ENCODE results near the gene APEX2. TPM values are rescaled to one million over a fixed set of nuclear protein-coding genes. Genes with fewer than 3 reads are reported as not detected.

APEX2 gene, protein sequence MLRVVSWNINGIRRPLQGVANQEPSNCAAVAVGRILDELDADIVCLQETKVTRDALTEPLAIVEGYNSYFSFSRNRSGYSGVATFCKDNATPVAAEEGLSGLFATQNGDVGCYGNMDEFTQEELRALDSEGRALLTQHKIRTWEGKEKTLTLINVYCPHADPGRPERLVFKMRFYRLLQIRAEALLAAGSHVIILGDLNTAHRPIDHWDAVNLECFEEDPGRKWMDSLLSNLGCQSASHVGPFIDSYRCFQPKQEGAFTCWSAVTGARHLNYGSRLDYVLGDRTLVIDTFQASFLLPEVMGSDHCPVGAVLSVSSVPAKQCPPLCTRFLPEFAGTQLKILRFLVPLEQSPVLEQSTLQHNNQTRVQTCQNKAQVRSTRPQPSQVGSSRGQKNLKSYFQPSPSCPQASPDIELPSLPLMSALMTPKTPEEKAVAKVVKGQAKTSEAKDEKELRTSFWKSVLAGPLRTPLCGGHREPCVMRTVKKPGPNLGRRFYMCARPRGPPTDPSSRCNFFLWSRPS
- 10 to 100 TPM; 20.1 to 20.6 TPM for total RNA-seq

DNA sequence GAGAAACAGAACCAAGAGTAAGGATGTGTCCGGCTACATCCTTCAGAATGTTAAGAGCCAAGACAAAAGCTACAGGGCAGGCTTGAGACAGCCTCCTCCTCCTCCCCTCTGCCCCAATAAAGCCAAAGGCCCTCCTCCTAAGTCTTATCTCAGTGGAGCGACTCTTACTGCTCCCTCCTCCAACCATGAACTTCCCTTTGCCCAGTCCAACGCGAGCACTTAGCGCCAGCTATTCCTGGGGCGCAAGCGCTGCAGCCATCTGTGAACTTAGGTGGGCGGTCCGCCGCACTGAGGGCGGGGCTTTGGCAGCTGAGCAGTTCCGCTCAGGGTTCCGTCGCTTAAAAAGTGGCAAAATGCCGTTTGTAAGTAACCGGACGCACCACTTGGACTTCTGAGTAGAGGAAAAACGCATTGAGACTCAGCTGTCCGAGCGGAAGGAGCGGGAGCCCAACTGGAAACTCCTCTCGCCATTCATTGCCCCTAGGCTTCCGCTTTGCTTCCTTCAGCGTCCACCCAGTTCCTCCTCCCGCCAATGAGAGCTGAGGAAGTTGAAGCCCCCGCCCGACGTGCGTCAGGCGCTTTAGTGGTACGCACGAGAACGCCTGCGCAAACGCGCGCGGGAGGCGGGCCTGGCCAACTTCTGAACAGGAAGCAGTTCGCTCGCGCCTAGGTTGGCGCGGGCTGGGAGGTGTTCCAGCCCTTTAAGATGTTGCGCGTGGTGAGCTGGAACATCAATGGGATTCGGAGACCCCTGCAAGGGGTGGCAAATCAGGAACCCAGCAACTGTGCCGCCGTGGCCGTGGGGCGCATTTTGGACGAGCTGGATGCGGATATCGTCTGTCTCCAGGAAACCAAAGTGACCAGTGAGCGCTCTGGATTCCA lies at the start of gene APEX2:
Gene APEX2, plus strand, starts transcription at position 647 of the 882 bp plus-strand sequence. Its CDS starts 60 bp downstream, at position 707.

DNA sequence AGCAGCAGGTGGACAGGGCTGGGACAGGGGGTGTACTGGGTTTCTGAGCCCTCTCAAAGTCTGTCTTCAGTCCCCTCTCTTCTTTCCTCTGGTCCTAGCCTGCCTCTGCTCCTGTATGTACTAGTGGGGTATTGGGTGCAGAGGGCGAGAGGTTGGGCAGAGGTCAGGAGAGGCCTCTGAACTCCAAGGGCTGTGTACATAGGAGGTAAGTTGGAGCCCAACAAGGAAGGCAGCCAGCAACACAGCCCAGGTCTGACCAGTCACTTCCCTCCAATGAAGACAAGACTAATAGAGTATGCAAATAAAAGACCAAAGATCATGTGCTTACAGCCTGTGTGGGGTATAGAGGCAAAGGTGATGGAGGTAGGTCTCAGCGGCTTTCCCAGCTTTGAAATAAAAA lies 6.1 kb upstream of the APEX2 start, which contains the start of gene PFKFB1:
Gene PFKFB1, minus strand, starts transcription at position 90 of the 400 bp plus-strand sequence. CDS start 181 bp downstream, outside the sequence.

DNA sequence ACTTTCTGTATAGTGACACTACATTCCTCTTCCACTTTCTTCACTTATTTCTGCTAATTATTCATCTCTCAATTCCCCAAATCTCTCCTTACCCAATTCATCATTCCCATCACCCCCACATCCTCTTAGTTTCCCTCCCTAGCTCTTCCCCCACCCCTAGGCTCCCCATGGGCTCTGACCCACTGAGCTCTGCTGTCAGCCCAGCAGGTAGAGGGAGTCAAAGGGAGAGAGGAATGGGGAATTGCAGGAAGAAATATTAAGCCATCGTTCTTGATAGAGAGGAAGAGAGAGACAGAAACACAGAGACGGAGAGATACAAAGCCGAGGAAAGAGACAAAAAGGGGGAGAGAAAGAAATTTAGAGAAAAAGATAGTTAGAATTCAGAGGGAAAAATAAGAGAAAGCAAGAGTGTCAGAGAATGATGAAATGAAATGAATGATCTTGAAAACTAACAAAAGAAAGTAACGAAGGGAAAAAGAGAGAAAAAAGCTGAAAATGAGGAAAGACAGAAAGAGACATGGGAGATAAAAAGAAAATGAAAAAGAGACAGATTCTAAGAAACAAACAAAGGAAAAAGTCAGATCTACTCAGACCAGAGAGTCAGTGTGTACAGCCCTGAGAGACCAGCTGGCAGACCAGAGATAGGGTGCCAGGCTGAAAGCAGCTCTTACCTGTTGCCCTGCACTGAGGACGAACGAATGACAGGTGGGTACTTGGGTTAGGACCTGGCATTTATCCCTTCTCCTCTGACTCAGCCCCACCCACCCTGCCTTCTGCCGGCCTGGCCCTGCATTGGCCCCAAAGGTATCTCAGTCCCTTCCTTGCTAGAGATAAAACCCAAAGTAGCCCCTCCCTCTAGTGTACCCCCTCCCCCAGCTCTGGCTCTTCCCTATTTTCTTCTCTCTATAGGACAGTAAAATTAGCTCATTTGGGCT lies 30.4 kb downstream of the APEX2 start, which contains the start of gene ALAS2:
Gene ALAS2, minus strand, starts transcription at position 707 of the 935 bp plus-strand sequence. CDS start 4,977 bp downstream, outside the sequence.

Other genes starting within 250 kb of the APEX2 start
- gene ITIH6, start 202.1 kb upstream of the APEX2 start, total RNA-seq: not detected
- gene MAGED2, start 192.6 kb upstream of the APEX2 start, total RNA-seq: 10 to 100 TPM; 56.3 to 57.5 TPM
- gene TRO, start 79.5 kb upstream of the APEX2 start, total RNA-seq: 1 to 10 TPM in 1 of 2 experiments, under 1 TPM in 1; 0.91 to 1.3 TPM
- gene PFKFB1, start 6.2 kb upstream of the APEX2 start, total RNA-seq: under 1 TPM; 0.45 to 0.65 TPM
- gene ALAS2, start 30.6 kb downstream of the APEX2 start, total RNA-seq: not detected
- gene PAGE2B, start 74.7 kb downstream of the APEX2 start, total RNA-seq: not detected
- gene PAGE2, start 88.7 kb downstream of the APEX2 start, total RNA-seq: not detected
- not detected for gene PAGE5, start 220.0 kb downstream of the APEX2 start, total RNA-seq